ENCODE data around the gene RNASET2.
A peak's percentile ranks its signal among the peaks of the same experiment; 100 is the strongest.

RNASET2 gene

DNA sequence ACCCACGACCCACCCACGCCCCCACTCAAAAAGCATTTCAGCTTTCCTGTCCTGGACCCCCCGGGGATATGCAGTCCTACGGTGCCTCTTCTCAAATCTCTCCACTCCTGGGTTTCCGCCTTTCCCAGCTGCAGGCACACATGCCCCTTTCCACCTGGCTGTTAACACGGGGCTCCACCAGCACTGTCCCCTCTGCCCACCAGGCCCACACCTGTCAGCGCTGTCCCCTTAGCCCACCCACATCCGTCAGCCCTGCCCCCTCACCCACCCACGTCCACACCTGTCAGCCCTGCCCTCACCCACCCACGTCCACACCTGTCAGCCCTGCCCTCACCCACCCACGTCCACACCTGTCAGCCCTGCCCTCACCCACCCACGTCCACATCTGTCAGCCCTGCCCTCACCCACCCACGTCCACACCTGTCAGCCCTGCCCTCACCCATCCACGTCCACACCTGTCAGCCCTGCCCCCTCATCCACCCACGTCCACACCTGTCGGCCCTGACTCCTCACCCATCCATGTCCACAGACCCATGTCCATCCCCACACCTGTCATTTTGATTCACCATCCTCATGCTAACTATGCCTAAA, 11.6 kb downstream of the RNASET2 start:
- DNase-seq = no peak

DNA sequence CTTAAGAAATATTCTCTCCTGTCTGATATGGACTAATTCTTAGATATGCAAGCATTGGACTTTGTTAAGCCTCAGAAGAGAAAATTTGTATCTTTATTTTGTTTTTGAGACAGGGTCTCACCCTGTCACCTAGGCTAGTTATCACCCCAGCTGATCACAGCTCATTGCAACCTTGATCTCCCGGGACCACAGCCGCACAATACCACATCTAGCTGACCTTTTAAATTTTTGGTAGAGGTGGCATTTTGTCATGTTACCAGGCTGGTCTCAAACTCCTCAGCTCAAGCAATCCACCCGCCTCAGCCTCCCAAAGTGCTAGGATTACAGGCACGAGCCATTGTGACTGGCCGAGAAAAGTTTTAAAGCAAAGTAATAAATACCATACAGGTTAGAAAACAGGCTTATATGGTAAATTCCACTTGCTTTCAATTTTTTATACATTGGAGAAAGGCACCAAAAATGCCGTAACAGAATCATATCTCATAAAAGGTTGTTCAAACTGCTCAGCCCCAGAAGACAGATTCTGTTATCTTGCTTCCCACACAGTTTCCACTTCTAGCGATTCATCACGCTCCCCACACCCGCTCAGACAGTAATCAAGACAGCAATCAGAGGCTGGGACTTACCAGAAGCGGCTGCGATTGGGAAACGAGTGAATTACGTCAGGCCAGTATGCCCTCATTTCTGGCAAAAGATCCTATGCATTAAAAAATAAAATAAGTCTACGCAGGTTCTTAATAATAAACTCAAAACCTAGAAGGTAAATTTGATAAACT, 13.8 kb downstream of the RNASET2 start:
- peak; percentile 52 for DNase-seq

DNA sequence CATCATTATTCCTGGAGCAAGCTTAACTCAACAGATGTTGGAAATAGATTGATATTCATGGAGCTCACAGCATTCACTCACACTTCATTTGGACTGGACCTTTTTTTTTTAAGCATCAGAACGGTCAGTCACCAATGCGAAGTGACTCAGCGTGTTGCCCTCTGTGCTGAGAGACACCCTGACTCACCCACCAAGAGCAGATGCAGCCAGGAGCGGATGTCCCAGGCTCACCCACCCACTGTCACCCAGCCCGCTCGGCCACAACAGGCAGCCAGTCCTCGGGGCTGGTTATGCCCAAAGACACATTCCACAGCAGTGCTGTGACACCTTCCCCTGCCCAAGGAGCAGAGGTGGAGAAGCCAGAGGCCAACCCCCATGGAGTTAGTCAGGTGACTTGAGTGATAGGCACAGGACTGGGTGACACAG, 15.7 kb downstream of the RNASET2 start:
- no peak for DNase-seq

DNA sequence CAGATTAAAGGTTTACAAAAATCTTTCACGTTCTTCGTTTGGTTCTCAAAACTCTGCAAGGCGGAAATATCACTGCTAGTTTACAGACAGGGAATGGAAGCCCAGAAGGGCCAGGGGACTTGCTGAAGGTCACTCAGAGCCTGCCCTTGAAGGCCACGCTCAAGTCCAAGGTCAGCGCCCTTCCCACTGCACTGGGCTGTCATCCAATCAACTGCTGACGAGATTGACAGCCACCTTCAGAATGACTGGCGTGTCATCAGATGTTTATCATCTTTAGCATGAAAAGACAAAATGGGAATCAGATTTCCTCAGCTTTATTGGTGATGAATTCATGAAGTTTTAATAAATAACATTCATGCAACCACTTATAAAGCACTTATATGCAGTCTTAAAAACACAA, 16.5 kb downstream of the RNASET2 start:
- no peak for DNase-seq

DNA sequence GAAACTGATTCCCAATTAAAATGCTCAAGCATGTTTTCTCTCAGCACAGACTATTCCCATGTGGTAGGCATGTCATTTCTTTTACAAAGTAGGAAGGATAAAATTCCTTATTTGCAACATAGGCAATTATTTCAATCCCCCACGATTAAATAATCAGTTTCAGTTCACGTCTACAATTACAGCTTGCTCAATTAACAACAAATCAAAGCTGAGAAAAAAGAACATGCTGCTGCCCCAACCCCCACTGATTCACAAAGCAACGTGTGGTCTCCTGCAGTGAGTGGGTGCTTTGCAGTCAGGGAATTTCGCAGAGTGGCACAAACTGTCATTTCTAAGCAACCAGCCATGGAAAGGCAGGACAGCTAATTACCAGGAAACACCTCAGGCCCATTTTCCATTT, 17.0 kb downstream of the RNASET2 start:
- no peak for DNase-seq

DNA sequence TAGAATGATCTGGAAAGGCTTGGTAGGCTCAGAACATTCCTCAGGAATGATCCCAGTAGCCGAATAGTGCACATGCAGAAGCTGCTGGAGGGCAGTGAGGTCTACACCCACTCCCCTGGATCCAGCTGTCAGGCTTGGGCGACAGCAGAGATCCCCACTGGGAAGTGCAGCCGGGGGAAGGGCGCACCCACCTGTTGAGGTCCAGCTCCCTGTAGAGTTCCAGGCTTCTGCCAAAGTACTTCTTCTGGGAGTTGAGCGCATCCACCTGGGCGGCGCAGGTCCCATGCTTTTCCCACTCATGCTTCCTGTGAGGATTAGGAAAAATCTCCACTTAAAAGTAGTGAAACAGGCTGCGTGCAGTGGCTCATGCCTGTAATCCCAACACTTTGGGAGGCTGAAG, 17.6 kb downstream of the RNASET2 start:
- no peak for DNase-seq

DNA sequence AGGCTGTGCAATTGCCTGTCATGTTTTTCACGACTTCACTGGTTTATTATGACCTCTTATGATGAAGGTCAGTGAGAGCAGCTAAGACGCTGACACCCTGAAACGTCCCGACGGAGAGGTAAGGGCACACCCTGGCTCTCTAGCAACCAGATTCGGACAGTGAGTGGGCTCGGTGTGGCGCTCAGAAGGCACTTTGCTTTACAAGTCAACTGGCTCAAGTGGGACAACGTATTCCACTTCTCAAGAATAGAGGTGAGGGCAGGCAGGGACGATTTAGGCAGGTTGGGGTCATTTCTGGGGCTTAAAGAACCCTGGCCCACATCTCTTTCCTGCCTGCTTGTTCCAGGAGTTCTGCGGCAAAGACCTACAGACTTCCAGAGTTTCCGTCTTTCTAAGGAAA, 18.2 kb downstream of the RNASET2 start:
- DNase-seq = no peak

DNA sequence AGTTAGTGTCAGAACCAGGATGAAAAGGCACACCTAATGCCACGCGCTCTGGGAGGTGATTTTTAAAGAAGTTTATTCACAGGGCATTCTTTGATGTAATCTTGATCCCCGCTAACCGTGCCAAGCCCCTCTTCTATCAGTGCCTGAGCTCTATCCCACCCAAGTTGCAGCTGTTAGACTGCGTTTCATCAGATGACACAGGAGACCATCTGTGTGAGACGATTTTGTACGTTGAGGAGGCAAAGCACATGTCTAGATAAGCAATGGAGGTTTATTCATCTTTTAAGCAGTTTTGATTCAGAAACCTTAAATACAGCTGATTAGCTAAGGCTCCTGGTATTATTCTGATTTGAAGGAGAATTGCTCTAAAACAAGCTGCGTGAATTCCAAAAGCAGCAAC, 18.6 kb downstream of the RNASET2 start:
- no peak for DNase-seq

DNA sequence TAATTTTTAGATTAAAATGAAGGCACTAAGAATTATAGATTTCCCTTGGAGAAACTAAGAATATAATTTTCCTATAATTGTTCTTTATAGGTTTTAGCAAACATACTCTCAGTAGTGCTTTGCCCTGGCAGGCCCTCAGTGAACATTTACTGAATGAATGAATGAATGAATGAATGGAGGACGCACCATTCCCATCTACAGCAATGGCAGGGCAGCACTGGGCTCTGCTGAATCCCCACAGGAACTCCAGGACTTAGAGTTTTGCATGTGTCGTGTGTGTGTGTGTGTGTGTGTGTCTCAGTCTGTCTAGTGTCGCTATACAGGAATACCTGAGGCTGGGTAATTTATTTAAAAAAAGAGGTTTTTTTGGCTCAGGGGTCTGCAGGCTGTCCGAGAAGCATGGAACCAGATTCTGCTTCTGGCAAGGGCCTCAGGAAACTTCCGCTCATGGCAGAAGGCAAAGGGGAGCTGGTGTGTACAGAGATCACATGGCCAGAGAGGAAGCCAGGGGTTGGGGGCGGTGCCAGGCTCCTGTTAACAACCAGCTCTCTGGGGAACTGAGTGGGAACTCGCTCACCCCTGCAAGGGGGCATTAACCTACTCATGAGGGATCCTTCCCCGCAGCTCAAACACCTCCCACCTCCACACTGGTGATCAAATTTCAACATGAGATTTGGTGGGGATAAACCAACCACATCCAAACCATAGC, 20.1 kb downstream of the RNASET2 start:
- DNase-seq = no peak

DNA sequence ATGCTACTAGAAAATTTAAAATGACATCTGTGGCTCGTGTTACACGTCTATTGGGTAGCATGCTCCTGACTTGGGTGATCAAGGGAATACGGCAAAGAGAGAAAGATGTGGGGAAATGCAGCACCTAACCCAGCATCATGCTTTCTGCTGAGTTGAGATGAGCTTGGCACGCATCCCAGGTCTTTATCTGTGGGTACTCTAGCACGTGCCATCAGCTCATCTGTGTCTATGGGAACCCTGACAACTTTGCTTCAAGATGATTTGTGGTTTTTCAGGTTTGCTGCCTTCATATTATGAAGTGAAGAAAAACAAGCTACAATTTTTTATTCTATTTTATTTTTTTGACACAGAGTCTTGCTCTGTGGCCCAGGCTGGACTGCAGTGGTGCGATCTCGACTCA, 21.0 kb downstream of the RNASET2 start:
- no peak for DNase-seq

DNA sequence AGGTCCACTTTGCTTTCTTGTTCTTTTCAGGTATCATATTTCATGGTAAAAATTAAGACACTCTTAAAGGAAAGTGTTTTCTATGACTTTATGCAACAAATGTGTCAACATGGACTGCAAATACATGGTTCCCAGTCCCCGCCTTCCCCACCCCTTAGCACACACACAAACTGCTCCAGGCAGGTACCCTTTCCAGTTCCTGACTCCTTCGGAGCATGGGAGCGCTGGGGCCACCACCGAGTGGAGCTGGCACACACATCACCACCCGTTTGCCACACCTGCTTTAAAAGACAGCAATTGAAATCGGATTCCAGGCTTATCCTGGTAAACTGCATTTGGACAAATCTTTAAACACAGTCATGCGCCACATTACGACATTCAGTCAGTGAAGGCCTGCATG, 22.2 kb downstream of the RNASET2 start:
- DNase-seq = no peak

DNA sequence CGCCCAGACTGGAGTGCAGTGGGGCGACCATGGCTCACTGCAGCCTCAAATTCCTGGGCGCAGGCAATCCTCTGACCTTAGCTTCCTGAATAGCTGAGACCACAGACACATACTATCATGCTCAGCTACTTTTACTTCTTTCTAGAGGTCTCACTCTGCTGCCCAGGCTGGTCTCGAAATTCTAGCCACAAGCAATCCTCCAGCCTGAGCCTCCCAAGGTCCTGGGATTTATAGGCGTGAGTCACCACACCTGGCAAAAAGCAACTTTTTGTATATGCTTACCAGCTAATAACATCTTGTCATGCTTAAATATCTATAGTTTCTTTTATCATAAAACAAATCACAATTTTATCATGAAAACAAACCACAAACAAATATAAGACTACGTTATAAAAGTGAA, 23.0 kb downstream of the RNASET2 start:
- no peak for DNase-seq

DNA sequence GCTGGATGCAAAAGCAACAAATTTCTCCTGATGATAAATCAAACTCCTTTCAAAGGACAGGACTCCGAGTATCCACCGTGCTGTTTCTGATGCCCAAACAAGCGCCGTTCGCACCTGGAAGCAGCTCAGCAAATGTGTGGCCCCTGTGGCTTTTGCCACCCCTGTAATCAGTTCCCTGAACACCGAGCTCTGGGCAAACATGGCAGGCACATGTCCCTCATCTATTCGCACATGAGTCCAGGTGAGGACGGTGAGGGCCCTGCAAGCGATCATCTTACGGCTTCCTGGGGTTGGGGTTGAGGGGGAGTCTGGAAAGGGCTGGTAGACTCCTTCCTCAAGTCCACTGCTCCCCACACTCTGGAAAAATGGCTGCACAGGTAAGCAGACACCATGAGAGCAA, 23.7 kb downstream of the RNASET2 start:
- no peak for DNase-seq

DNA sequence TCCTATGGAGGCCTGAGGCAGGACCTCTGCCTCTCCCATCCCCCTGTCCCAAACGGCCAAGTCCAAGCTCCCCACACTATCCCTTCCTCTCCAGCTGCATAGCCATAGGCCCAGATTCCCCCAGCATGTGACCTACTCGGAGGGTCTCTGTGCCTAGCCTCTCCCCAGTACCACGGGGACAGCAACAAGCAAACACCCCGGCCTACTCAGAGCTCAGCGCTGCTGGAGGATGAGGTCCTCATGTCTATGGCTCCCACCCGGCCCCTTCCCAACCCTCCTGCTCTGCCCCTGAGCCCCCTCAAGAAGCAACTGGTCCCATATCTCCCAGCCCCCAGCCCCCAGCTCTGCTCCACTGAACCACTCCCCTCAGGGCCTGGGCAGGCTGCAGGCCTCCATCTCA, 24.2 kb downstream of the RNASET2 start:
- DNase-seq = no peak

DNA sequence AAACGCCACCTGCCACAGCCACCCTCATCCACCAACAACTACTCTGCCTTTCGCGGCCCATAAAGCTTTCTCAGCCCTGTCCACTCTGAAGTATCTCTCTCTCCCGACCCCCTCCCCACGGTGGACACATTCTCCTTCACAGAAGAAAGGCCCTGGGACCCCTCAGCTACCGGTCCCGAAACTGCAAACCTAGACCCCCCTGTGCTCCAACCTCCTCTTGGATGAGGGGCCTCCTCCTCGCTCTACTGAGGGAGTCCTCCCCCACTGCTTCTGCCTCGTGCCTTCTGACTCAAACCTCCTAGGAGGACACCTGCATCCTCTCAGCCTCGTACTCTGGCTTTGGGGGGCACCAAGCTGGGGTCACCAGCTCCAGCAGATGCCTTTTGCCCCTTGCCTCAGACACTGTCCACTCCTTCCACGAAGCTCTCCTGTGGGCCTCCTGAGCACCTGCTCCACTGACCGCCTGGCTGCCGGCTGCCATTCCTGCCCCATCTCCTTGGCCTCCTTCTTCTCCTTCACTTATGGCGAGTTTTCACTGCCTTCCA, 24.9 kb downstream of the RNASET2 start:
- DNase-seq = no peak

DNA sequence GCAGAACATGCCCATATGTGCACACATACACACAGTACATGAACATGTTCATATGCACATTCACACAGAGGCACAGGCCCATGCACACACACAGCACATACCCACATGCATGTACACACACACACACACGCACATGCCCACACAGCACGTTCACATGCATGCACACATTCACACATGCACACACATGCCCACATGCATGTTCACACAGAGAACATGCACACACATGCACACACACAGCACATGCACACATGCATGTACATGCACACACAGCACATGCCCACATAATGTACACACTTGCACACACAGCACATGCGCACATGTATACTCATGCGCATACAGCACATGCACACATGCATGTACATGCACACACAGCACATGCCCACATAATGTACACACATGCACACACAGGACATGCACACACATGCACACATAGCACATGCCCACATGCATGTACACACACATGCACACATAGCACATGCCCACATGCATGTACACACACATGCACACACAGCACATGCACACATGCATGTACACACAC, 25.9 kb downstream of the RNASET2 start:
- no peak for DNase-seq

DNA sequence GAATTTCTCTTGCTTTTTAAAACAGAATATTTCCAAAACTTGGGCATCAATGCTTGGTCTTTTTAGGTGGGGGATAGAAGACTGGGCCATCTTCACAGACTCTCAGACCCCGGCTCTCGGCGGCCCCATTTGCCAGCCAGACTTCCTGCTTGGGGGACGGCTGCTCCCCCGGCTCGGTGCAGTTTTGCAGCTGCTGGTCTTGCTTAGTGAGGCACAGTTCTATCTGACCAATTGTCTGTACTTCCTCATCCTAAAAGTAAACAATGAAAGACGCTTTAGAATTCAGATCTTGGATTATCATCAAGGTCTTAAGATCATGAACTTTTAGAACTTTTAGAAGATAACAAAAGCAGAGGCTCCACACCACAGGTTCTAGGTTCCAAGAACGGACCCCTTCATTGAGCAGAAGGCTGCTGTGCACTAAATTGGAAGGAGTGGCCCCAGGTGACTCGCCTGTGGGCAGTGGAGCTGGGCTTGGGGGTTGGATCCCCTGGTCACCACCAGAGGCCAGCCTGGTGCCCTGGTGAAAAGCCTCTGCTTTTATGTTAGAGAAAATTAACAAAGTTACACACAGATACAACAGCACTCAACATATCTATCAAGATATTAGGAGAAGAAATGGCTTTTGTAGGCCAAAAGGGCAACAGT, 26.7 kb downstream of the RNASET2 start:
- no peak for DNase-seq

DNA sequence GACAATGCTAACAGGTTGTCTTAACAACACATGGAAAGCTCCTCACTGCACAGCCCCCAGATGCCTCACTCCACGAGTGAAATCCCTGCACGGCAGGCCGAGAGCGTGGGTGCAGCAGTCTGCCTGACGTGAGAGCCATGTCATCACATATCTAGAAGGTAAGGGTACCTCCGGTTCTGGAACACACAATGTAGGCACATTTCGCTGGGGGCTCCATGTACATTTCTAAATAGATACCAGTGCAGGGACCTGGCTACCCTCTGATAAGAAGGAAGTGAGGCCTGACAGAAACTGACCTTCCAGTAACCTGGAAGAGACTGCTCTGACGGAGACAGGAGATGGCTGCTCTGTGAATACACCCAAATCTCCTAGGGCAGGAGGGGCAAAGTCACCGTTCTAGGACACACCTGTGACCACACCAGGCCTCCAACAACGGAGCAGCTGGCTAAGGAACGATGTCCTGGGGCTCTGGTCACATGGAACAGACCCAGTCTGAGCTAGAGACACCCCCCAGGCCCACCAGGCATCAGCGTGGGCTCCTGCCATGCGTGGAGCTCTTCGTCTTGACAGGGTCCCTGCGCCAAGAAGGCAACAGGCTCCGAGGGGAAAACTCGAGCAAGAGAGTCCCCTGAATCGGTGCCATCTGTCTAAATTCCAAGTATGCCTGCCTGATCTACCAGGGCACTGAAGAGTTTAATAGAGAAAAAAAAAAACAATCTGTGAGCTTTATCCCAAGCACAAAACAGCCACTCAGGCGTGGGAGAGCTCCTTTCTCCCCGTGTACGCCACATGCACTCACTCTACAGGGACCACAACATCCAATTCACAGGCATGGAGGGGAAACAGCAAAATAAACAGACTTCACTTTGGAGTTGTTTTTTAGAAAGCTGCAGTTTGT, 27.5 kb downstream of the RNASET2 start:
- no peak for DNase-seq

DNA sequence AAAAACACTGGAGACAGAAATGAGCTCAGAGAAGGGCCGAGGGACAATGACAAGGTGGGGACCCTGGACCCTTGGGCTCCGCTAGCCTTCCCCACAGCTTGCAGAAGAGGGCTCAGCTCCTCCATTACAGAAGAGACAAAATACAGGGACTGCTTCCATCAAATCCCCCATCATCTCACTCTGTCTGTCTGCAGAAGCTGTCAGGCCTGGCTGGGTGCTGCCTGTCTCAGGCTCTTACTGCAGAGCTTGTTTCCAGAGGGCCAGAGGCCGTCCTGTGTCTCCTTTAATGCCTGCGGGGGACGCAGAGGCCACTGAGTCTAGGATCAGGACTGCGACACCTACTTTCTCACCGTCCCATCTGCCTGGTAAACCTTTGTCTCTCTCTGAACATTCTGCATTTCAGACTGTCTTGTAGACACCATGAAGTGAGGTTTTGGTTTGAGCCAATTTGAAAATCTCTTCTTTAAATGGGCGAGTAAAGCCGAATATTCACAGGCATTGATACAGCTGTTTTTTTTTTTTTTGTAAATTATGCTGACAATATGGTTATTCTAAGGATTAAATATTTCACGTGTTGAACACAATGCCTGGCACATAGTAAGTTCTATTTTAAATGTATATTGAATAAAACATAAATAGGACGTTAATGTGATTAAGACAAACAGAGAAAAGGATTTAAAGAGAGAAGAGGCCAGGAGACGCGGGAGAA, 28.3 kb downstream of the RNASET2 start:
- DNase-seq = no peak

DNA sequence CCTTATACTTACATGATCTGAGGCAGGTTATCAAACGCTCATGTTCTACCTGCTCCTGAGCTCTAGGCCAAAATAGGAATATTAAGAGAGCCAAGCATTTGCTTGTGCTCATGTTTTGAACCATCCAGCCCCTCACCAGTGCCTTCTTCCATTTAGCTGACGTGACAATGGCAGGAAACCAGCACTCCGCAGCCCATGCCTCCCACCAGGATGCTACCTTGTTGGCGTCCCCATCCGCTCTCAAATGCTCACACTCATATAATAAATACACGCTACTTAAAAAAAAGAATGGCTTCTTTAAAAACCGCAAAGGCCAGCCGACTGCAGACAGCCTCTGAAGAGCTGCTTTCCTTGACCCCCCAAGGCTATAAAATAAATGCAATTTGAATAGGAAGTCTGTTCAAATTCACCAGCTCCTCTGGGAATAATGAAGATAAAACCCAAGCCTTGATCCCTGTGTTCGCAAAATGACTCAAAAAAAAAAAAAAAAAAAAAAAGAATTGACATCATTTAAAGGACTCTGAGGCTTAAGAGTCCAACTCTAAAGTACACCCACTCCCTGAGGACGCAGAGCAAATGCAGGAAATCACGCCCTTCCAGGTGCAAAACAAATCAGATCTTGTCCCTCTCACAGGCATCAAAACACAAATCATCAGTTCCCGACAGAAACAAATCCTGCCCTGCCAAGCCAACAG, 29.0 kb downstream of the RNASET2 start:
- DNase-seq = no peak

DNA sequence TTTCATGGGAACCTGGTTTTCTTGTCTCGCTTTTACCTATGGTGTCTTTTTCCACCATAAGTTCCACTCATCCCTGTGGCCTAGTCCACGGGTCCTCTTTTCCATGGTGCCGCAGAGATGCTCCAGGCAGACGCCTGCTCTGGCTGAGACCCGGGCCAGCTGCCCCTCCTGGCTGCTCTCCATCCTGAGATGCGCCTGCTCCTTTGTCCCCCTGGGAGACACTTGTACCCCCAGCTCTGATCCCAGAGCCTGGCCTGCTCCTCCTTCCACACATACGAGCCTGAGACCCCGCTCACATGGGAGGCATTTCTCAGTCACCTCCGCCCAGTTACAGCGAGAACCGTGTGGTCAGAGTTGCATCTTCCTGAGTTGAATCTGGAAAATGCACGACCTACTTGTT, 29.6 kb downstream of the RNASET2 start:
- DNase-seq = no peak
